ENCODE results near the gene PARG.
"Not testable (repeated sequence)": the region's sequence is repeated elsewhere in the genome, so short reads cannot be mapped to it uniquely, and the experiment has no call there.

Gene PARG

GRCh38 chr10:49819234-49819958 is 122.4 kb downstream of the PARG start:
- no peak for DNase-seq

GRCh38 chr10:49817845-49818244 is 124.0 kb downstream of the PARG start:
- DNase-seq = no peak

- no peak for DNase-seq
Observed at GRCh38 chr10:49803988-49804387, 137.8 kb downstream of the PARG start.

- DNase-seq = no peak
Observed at GRCh38 chr10:49798275-49798674, 143.6 kb downstream of the PARG start.

GRCh38 chr10:49791100-49791499 is 150.7 kb downstream of the PARG start:
- no peak for DNase-seq

GRCh38 chr10:49784681-49785080 is 157.1 kb downstream of the PARG start:
- no peak for DNase-seq

- no peak for DNase-seq
Observed at GRCh38 chr10:49783645-49784044, 158.2 kb downstream of the PARG start.

- DNase-seq = no peak
Observed at GRCh38 chr10:49781247-49781646, 160.6 kb downstream of the PARG start.

- DNase-seq = no peak
Observed at GRCh38 chr10:49778197-49778596, 163.6 kb downstream of the PARG start.

- DNase-seq = no peak
Observed at GRCh38 chr10:49776851-49777250, 165.0 kb downstream of the PARG start.

GRCh38 chr10:49775014-49775413 is 166.8 kb downstream of the PARG start:
- no peak for DNase-seq

- not testable (repeated sequence) for DNase-seq
Observed at GRCh38 chr10:49772944-49773343, 168.9 kb downstream of the PARG start.

GRCh38 chr10:49771046-49771445 is 170.8 kb downstream of the PARG start:
- not testable (repeated sequence) for DNase-seq

- DNase-seq = no peak
Observed at GRCh38 chr10:49769692-49770091, 172.1 kb downstream of the PARG start.

- no peak for DNase-seq
Observed at GRCh38 chr10:49768731-49769130, 173.1 kb downstream of the PARG start.

- DNase-seq = no peak
Observed at GRCh38 chr10:49768329-49768728, 173.5 kb downstream of the PARG start.

All from activated CD4-positive, CD25-positive, alpha-beta regulatory T cell treated with anti-CD3 and anti-CD28 coated beads, Interleukin-2, amount 50 U/mL, for 72 hours (primary cell).